ENCODE measurements around the gene CFAP58. TPM values are rescaled to one million over a fixed set of nuclear protein-coding genes. Genes with fewer than 3 reads are reported as not detected.

The CFAP58 gene
- total RNA-seq, 2 experiments from 2014 or later = 0.21 to 0.23 TPM

- ChIA-PET POLR2A (no interaction called here), CTCF (no interaction called here)
Observed at GRCh38 chr10:104488439-104488832, 134.8 kb downstream of the CFAP58 start.

GRCh38 chr10:104492329-104492940, 138.8 kb downstream of the CFAP58 start:
- ChIA-PET CTCF (no interaction called here), POLR2A (no interaction called here)

GRCh38 chr10:104498347-104499081, 144.9 kb downstream of the CFAP58 start:
- POLR2A ChIA-PET = no interaction called here
- CTCF ChIA-PET = no interaction called here

GRCh38 chr10:104501449-104501848, 147.8 kb downstream of the CFAP58 start:
- CTCF ChIA-PET = no interaction called here

DNA sequence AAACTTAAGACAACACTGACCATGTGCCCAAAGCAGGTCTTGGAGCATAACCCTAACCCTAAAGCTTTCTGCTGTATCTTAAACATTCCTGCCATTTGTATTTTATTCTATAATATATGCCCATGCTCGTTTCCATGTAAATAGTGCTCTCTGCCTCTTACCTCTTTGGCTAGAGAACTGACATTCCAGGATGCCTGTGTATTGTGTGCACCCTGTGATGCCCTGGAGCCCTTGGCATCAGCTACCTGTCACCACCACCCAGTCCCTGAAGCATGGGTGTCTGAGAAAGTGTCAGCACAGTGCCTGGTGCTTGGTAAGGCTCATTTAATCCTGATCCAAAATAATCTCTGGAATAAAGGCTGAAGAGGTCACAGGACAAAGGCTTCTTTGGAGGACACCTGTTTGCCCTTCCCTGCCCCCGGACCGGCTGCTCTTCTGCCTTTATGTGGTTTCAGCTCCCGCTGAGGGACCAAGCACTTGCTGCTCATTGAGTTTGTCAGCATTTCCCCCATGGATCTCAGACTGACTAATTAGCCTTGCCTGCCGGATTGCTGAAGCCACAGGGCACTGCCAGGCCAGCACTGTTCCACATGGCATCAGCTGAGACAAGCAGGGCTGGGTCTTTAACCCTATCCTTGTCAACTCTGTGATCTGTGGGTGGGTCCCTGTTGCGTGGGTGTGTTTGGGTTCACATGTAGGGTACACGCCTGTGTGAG, 148.4 kb downstream of the CFAP58 start:
- CTCF ChIA-PET = no interaction called here
- POLR2A ChIA-PET = no interaction called here

More at GRCh38 chr10:104501449-104501848, 147.8 kb downstream of the CFAP58 start:
- POLR2A ChIA-PET = no interaction called here

DNA sequence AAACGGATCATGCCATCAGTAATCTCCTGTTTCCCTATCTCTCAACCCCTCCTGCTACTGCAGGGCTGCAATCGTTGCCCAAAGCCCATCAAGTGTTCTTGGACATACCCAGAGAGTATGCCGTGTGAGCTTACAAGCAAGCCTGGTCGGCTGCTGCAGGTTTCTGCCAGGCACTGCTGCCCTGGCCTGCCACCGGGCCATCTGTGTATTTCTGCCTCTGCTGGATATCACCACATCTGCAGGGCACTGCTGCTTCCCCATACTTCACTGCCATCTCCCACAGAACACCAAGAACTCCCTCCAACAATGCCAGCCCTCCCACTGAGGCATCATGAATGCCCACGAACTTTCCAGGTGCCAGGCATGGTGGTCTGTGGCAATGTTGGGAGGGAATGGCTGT, 149.3 kb downstream of the CFAP58 start:
- POLR2A ChIA-PET = no interaction called here
- CTCF ChIA-PET = no interaction called here

Other genes starting within 250 kb of the CFAP58 start
- 10 to 100 TPM; 13.5 to 15.2 TPM for gene SFR1, start 231.7 kb upstream of the CFAP58 start, total RNA-seq
- not detected for gene CFAP43, start 121.5 kb upstream of the CFAP58 start, total RNA-seq
- gene GSTO1, start 98.9 kb upstream of the CFAP58 start, total RNA-seq = 100 to 1,000 TPM; 133 to 138 TPM
- gene GSTO2, start 84.6 kb upstream of the CFAP58 start, total RNA-seq = 1 to 10 TPM; 1.3 to 1.6 TPM
- 10 to 100 TPM; 15.8 to 16.1 TPM for gene ITPRIP, start 15.4 kb upstream of the CFAP58 start, total RNA-seq

Measured in activated CD8-positive, alpha-beta memory T cell treated with anti-CD3 and anti-CD28 coated beads for 36 hours (primary cell).